Measurements from ENCODE around the gene DHCR24.
A peak's percentile ranks its signal among the peaks of the same experiment; 100 is the strongest.
"Not testable (repeated sequence)": the region's sequence is repeated elsewhere in the genome, so short reads cannot be mapped to it uniquely, and the experiment has no call there.

Gene DHCR24

GRCh38 chr1:54887665-54888071 is 673 bp upstream of the DHCR24 start:
- peak in 2 of 6 experiments; percentile 0 to 37 for DNase-seq

- DNase-seq: peak in 1 of 6 experiments; percentile 26
Observed at GRCh38 chr1:54885807-54886723, 930 bp downstream of the DHCR24 start.

- no peak for DNase-seq
Observed at GRCh38 chr1:54885237-54885679, 1.7 kb downstream of the DHCR24 start.

GRCh38 chr1:54884768-54885167 is 2.2 kb downstream of the DHCR24 start:
- no peak for DNase-seq

- no peak for DNase-seq
Observed at GRCh38 chr1:54884135-54884586, 2.8 kb downstream of the DHCR24 start.

- no peak for DNase-seq
Observed at GRCh38 chr1:54883349-54884102, 3.5 kb downstream of the DHCR24 start.

- DNase-seq: no peak
Observed at GRCh38 chr1:54882519-54882918, 4.5 kb downstream of the DHCR24 start.

- not testable (repeated sequence) for DNase-seq
Observed at GRCh38 chr1:54881604-54882003, 5.4 kb downstream of the DHCR24 start.

GRCh38 chr1:54879872-54880271 is 7.1 kb downstream of the DHCR24 start:
- DNase-seq: no peak

- DNase-seq: no peak
Observed at GRCh38 chr1:54876814-54877213, 10.2 kb downstream of the DHCR24 start.

GRCh38 chr1:54875000-54875399 is 12.0 kb downstream of the DHCR24 start:
- no peak for DNase-seq

GRCh38 chr1:54874079-54874830 is 12.7 kb downstream of the DHCR24 start:
- DNase-seq: no peak

- no peak for DNase-seq
Observed at GRCh38 chr1:54872036-54872331, 15.0 kb downstream of the DHCR24 start.

- no peak for DNase-seq
Observed at GRCh38 chr1:54871275-54872035, 15.5 kb downstream of the DHCR24 start.

- no peak for DNase-seq
Observed at GRCh38 chr1:54870869-54871268, 16.1 kb downstream of the DHCR24 start.

GRCh38 chr1:54869173-54869851 is 17.7 kb downstream of the DHCR24 start:
- DNase-seq: no peak

GRCh38 chr1:54867717-54868057 is 19.3 kb downstream of the DHCR24 start:
- DNase-seq: no peak

- no peak for DNase-seq
Observed at GRCh38 chr1:54866801-54867716, 19.9 kb downstream of the DHCR24 start.

GRCh38 chr1:54865238-54866073 is 21.5 kb downstream of the DHCR24 start:
- DNase-seq: no peak

Data from stimulated activated naive CD4-positive, alpha-beta T cell (primary cell).